HepG2 (cell line): ENCODE data around the gene NAALADL1. TPM values are rescaled to one million over a fixed set of nuclear protein-coding genes. Genes with fewer than 3 reads are reported as not detected.

Experiments used
- AGO1 ChIP-seq: fragments of 200-400 bp; formaldehyde crosslinking; IDR thresholded peaks from 2 replicates; pipeline ENCODE4 v1.6.1; 2017; ENCODE audit warnings: mild to moderate bottlenecking, low read depth, low read length, moderate library complexity; ENCODE audit not compliant: poor library complexity, severe bottlenecking
- ATF1 ChIP-seq: IDR thresholded peaks from 2 replicates; pipeline ENCODE4 v1.6.1; 2016; ENCODE audit warnings: mild to moderate bottlenecking, control low read depth
- ATF2 ChIP-seq: sonication (generic); formaldehyde crosslinking; IDR thresholded peaks from 2 replicates; pipeline ENCODE4 v1.4.0; 2020; ENCODE audit warnings: missing genetic modification reagents
- CHD2 ChIP-seq: IDR thresholded peaks from 2 replicates; pipeline ENCODE4 v1.6.1; 2011; ENCODE audit warnings: low read depth, low read length, improper control_type of control experiment
- E2F1 ChIP-seq: sonication (generic); formaldehyde crosslinking; IDR thresholded peaks from 2 replicates; pipeline ENCODE4 v1.5.0; 2020; ENCODE audit warnings: missing genetic modification reagents
- EP300 ChIP-seq, 3 experiments: sonication (generic) in 1 of 3; formaldehyde crosslinking in 1 of 3; IDR thresholded peaks; 2 replicates each; pipeline versions ENCODE4 v1.5.1 to v1.6.1; 2011 to 2020; ENCODE audit warnings: low read depth in 2 of 3, low read length in 2 of 3, borderline replicate concordance in 1 of 3, improper control_type of control experiment in 1 of 3, mild to moderate bottlenecking in 1 of 3, missing genetic modification reagents in 1 of 3, moderate library complexity in 1 of 3
- ETV5 ChIP-seq: IDR thresholded peaks from 2 replicates; pipeline ENCODE4 v1.6.1; 2018; ENCODE audit warnings: missing biosample characterization, missing genetic modification reagents, inconsistent platforms, borderline replicate concordance
- FOXK2 ChIP-seq: fragments of 450-650 bp; IDR thresholded peaks from 2 replicates; pipeline ENCODE4 v1.6.1; 2016
- IKZF4 ChIP-seq: sonication (generic); formaldehyde crosslinking; IDR thresholded peaks from 2 replicates; pipeline ENCODE4 v1.5.1; 2020; ENCODE audit warnings: borderline replicate concordance, mild to moderate bottlenecking, low read depth, missing genetic modification reagents; ENCODE audit errors: not compliant biosample characterization
- IRF9 ChIP-seq: sonication (generic); formaldehyde crosslinking; IDR thresholded peaks from 2 replicates; pipeline ENCODE4 v1.8.0; 2022; ENCODE audit warnings: missing genetic modification reagents, mild to moderate bottlenecking, borderline replicate concordance
- KMT2A ChIP-seq: sonication (generic); formaldehyde crosslinking; IDR thresholded peaks from 2 replicates; pipeline ENCODE4 v1.4.0; 2020; ENCODE audit warnings: missing genetic modification reagents
- NONO ChIP-seq, 2 experiments: fragments of 450-650 bp in 1 of 2; sonication (generic) in 1 of 2; formaldehyde crosslinking in 1 of 2; IDR thresholded peaks in 1 of 2; conservative IDR thresholded peaks in 1 of 2; 2 replicates each; pipeline versions ENCODE4 v1.6.1 to v1.8.0; 2017 to 2022; ENCODE audit warnings: mild to moderate bottlenecking in 1 of 2, missing genetic modification reagents in 1 of 2, moderate library complexity in 1 of 2
- PHF8 ChIP-seq: sonication (generic); formaldehyde crosslinking; IDR thresholded peaks from 2 replicates; pipeline ENCODE4 v1.5.0; 2020; ENCODE audit warnings: missing genetic modification reagents
- TFE3 ChIP-seq: IDR thresholded peaks from 2 replicates; pipeline ENCODE4 v1.6.1; 2016
- ZFP91 ChIP-seq: sonication (generic); formaldehyde crosslinking; IDR thresholded peaks from 2 replicates; pipeline ENCODE4 v1.9.0; 2022; ENCODE audit warnings: missing genetic modification reagents, mild to moderate bottlenecking, borderline replicate concordance
- ZNF546 ChIP-seq: sonication (generic); formaldehyde crosslinking; conservative IDR thresholded peaks from 2 replicates; pipeline ENCODE4 v1.8.1; 2023; ENCODE audit warnings: mild to moderate bottlenecking, missing genetic modification reagents
- ZNF547 ChIP-seq: sonication (generic); formaldehyde crosslinking; IDR thresholded peaks from 2 replicates; pipeline ENCODE4 v1.5.1; 2020; ENCODE audit warnings: mild to moderate bottlenecking, missing genetic modification reagents
- ZNF563 ChIP-seq: sonication (generic); formaldehyde crosslinking; IDR thresholded peaks from 2 replicates; pipeline ENCODE4 v1.8.0; 2022; ENCODE audit warnings: mild to moderate bottlenecking, moderate library complexity, missing genetic modification reagents
- ZNF737 ChIP-seq: sonication (generic); formaldehyde crosslinking; IDR thresholded peaks from 2 replicates; pipeline ENCODE4 v1.5.0; 2020; ENCODE audit warnings: missing genetic modification reagents, mild to moderate bottlenecking, borderline replicate concordance
- ZNF777 ChIP-seq: sonication (generic); formaldehyde crosslinking; IDR thresholded peaks from 2 replicates; pipeline ENCODE4 v1.4.0; 2020; ENCODE audit warnings: missing genetic modification reagents
- polyA plus RNA-seq, 8 experiments: library from polyadenylated mRNA; depleted of rRNA in 3 of 8; stranded (reverse) in 7 of 8; unstranded in 1 of 8; fragments of >200 nt; fragmentation: Illumina TruSeq in 4 of 8; extraction: Trizol in 4 of 8; gene quantifications; 2 replicates each; pipeline versions ENCODE4 v1.2.1 to v1.2.3, GENCODE V29; 2011 to 2016; ENCODE audit warnings: low read depth in 4 of 8, missing spikeins in 1 of 8, mixed read lengths in 1 of 8; ENCODE audit not compliant: insufficient read depth in 1 of 8
- total RNA-seq, 5 experiments: library from RNA; depleted of rRNA; stranded (reverse); fragments of >200 nt; fragmentation: Illumina TruSeq; extraction: Trizol; gene quantifications; 2 replicates each; pipeline ENCODE4 v1.2.3, GENCODE V29; 2016; ENCODE audit warnings: low read depth in 1 of 5

The NAALADL1 gene
- total and polyA plus RNA-seq, 2 of the 13 experiments (the other 11 are each of a cell fraction or from before 2014, with no cell fraction given), result 9.3 to 33.9 TPM

- TF ChIP-seq ATF2 (CRISPR knock-in tag) (peak; percentile 76), CHD2 (peak; percentile 55; the same call in 1 of the 2 replicates), KMT2A (CRISPR knock-in tag) (peak; percentile 34; the same call in 1 of the 2 replicates), FOXK2 (peak; percentile 55; the same call in 1 of the 2 replicates), ZNF737 (CRISPR knock-in tag) (no peak; the same call in 1 of the 2 replicates), IRF9 (CRISPR knock-in tag) (peak; percentile 78; the same call in 1 of the 2 replicates), ETV5 (CRISPR knock-in tag) (peak; percentile 87), ATF1 (CRISPR knock-in tag) (peak; percentile 56), ZNF547 (CRISPR knock-in tag) (peak; percentile 54; the same call in 1 of the 2 replicates), ZNF563 (CRISPR knock-in tag) (no peak), TFE3 (CRISPR knock-in tag) (0 out of 2 replicates have a peak, but pooled peaks have one; percentile 13), PHF8 (CRISPR knock-in tag) (peak; percentile 97), NONO (IDR thresholded peaks at IDR 0.05) (no peak), NONO (CRISPR knock-in tag; conservative IDR thresholded peaks at IDR 0.05) (peak; percentile 64), E2F1 (CRISPR knock-in tag) (0 out of 2 replicates have a peak, but pooled peaks have one; percentile 24), ZNF777 (CRISPR knock-in tag) (peak; percentile 47; the same call in 1 of the 2 replicates), AGO1 (peak; percentile 64), IKZF4 (CRISPR knock-in tag) (no peak), EP300 (IDR thresholded peaks at IDR 0.05; ENCODE audit: low read depth in 2 of 2, low read length in 2 of 2) (peak; percentile 61 to 68; a peak in 2 of 4 replicates), EP300 (CRISPR knock-in tag; IDR thresholded peaks at IDR 0.05; ENCODE audit: borderline replicate concordance) (no peak), ZNF546 (CRISPR knock-in tag) (0 out of 2 replicates have a peak, but pooled peaks have one; percentile 71), ZFP91 (CRISPR knock-in tag) (peak; percentile 91)
Observed at GRCh38 chr11:65095974-65096806, 37.8 kb upstream of the NAALADL1 start, which contains the start of gene VPS51 (continued).
